HFF-Myc (cell line): ENCODE results near the gene AREL1.
"Not testable (repeated sequence)": the region's sequence is repeated elsewhere in the genome, so short reads cannot be mapped to it uniquely, and the experiment has no call there.

Experiments
- DNase-seq: peaks from one replicate; pipeline ENCODE4 v3.0.0-alpha.2; 2011; ENCODE audit warnings: low read depth; ENCODE audit errors: extremely low read depth
- H3K4me3 ChIP-seq: replicated peaks from 2 replicates; pipeline ENCODE4 v1.5.1; 2011; ENCODE audit warnings: low read depth, mild to moderate bottlenecking, control low read depth, low read length
- TF ChIP-seq, protein P1 (sequence below): IDR thresholded peaks from 2 replicates; pipeline ENCODE4 v1.5.1; 2012; ENCODE audit warnings: mild to moderate bottlenecking, low read depth, low read length, control low read depth; ENCODE audit errors: missing control alignments

AREL1 gene, protein sequence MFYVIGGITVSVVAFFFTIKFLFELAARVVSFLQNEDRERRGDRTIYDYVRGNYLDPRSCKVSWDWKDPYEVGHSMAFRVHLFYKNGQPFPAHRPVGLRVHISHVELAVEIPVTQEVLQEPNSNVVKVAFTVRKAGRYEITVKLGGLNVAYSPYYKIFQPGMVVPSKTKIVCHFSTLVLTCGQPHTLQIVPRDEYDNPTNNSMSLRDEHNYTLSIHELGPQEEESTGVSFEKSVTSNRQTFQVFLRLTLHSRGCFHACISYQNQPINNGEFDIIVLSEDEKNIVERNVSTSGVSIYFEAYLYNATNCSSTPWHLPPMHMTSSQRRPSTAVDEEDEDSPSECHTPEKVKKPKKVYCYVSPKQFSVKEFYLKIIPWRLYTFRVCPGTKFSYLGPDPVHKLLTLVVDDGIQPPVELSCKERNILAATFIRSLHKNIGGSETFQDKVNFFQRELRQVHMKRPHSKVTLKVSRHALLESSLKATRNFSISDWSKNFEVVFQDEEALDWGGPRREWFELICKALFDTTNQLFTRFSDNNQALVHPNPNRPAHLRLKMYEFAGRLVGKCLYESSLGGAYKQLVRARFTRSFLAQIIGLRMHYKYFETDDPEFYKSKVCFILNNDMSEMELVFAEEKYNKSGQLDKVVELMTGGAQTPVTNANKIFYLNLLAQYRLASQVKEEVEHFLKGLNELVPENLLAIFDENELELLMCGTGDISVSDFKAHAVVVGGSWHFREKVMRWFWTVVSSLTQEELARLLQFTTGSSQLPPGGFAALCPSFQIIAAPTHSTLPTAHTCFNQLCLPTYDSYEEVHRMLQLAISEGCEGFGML

DNA sequence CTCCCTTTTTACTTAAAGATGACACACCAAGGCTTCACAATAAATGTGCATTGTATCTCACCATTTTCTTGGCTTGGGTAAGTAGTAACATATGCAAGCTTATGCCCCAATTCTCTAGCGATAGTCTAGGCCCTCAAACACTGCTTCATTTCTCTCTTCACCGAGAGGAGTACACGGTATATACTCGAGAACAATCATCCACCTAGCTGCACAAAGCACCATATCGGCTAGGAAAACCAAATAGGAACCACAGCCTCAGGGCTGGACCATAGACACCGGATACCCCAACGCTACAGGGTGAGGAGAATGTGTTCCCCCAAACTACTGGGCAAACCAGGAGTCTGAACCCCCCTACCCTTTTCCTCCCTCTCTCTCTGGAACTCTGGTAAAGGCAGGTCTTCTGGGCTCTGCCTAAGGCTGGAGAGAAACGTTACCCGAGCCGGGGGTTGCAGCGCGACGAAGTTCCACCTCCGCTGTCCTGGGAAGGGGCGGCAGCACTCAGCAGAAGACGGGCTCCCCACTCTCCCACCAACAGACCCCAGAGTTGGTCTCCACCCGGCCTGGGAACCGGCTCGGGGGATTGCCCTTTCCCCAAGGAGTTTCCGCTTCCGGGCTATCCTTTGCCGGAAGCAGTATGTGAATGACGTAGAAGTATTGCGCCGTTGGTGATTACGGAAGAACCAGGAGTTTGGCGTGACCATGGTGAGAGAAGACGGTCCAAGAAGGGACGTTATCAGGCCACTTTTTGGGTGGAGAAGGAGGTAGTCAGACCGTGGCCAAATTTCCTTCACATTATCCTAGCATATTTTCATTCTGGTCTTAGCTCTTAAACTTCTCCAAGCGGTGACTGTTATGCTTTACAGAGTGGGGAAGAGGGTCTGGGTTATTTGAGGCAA, at the start of gene AREL1, which contains the start of gene FCF1:
Gene AREL1 (minus strand): TSS at position 582 of the 896 bp plus-strand sequence. CDS start 27,465 bp downstream, outside the sequence.
Gene FCF1 (plus strand): TSS at position 646 of the 896 bp plus-strand sequence. CDS start 54 bp downstream, at position 700.
- peak; percentile 73 for DNase-seq
- TF ChIP-seq, protein P1, sequence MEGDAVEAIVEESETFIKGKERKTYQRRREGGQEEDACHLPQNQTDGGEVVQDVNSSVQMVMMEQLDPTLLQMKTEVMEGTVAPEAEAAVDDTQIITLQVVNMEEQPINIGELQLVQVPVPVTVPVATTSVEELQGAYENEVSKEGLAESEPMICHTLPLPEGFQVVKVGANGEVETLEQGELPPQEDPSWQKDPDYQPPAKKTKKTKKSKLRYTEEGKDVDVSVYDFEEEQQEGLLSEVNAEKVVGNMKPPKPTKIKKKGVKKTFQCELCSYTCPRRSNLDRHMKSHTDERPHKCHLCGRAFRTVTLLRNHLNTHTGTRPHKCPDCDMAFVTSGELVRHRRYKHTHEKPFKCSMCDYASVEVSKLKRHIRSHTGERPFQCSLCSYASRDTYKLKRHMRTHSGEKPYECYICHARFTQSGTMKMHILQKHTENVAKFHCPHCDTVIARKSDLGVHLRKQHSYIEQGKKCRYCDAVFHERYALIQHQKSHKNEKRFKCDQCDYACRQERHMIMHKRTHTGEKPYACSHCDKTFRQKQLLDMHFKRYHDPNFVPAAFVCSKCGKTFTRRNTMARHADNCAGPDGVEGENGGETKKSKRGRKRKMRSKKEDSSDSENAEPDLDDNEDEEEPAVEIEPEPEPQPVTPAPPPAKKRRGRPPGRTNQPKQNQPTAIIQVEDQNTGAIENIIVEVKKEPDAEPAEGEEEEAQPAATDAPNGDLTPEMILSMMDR: no peak

DNA sequence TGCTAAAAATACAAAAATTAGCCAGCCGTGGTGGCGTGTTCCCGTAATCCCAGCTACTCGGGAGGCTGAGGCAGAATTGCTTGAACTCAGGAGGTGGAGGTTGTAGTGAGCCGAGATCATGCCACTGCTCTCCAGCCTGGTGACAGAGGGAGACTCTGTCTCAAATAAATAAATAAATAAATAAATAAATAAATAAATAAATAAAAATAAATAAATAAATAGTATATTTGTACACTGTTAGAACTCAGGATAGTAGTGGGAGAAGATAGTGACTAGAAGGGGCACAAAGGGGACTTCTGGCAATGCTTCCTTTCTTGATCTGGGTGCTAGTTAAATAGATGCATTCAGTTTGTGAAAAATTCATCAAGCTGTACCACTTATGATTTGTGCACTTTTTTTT, 45.6 kb upstream of the AREL1 start:
- DNase-seq, H3K4me3 ChIP-seq: not testable (repeated sequence)

More for the DNA sequence above, at the start of gene AREL1, which contains the start of gene FCF1:
- H3K4me3 ChIP-seq: peak within 1 kb of the TSS; percentile 96

DNA sequence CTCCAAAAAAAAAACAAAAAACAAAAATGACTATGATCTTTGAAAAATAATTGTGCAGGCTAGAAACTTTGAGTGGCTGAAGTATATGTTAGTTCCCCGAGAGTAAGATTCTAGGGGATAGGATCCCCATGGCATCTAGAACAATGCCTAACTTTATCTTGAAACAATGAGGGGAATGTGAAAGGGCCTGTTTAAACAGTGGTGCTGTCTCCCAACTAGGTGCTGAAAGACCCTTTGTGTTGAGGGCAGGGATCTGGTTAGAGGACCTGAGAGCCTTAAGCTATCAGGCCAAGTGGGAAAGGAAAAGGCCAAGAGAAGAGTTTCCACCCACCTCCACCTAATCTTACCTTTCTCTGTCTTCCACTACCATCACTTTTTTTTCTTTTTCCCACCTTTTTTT, 43.4 kb upstream of the AREL1 start:
- no peak for DNase-seq
- TF ChIP-seq, protein P1: no peak
- no peak overlapping the region for H3K4me3 ChIP-seq

DNA sequence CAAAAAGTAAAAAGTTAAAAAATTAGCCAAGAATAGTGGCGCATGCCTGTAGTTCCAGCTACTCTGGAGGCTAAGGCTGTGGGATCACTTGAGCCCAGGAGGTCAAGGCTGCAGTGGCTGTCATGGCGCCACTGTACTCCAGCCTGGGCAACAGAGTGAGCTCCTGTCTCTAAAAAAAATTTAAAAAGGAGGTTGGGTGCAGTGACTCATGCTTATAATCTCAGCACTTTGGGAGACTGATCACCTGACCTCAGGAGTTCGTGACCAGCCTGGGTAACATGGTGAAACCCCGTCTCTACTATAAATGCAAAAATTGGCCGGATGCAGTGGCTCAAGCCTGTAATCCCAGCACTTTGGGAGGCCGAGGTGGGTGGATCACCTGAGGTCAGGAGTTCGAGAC, 42.0 kb upstream of the AREL1 start:
- TF ChIP-seq, protein P1: no peak
- no peak overlapping the region for H3K4me3 ChIP-seq
- DNase-seq: no peak

DNA sequence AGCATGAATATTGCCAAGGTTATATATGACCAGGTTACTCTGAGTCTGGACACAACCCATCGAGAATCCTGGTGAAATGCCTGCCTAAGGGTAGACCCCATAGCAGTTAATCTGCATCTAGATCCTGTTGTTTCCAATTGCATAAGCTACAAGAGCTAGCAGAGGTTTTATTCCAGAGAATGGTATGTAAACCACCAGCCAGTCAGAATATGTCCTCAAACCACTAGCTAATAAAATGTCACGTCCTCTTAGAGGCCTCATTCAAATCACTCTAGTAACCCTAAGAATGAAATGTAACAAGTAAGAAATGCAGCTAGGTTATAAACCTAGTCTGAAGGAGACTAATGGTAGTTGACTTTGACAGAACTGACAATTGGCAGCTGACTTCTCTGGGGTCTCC, 41.3 kb upstream of the AREL1 start:
- TF ChIP-seq, protein P1: no peak
- H3K4me3 ChIP-seq: no peak overlapping the region
- DNase-seq: no peak

DNA sequence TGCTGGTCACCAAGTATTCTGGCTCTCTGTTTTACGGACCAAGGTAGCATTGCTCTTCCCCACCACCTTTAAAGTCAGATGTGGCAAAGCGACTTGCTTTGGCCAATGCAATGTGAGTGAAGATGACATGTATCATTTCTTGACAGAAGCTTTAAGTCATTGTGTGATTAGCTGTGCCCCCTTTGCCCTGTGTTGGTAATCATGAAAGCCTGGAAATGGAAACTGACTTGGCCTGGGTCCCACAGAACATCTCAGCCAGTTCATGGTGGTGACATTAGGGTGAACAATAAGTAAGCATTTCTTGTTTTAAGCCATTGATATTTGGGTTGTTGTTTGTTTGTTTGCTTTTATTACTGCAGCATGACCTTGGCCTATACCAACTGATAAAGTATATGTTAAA, 34.4 kb upstream of the AREL1 start:
- DNase-seq: no peak
- no peak overlapping the region for H3K4me3 ChIP-seq
- TF ChIP-seq, protein P1: no peak
